Effector CD4-positive, alpha-beta T cell (primary cell): ENCODE results near the gene PTN.
"Not testable (repeated sequence)": the region's sequence is repeated elsewhere in the genome, so short reads cannot be mapped to it uniquely, and the experiment has no call there.

ENCODE experiments used
- DNase-seq: peaks from one replicate; pipeline ENCODE4 v3.0.0-alpha.2; 2020

Gene PTN

GRCh38 chr7:137258552-137258951, 85.0 kb downstream of the PTN start:
- no peak for DNase-seq

GRCh38 chr7:137254766-137255165, 88.8 kb downstream of the PTN start:
- DNase-seq, result no peak

- no peak for DNase-seq
Measured at GRCh38 chr7:137245890-137246289, 97.6 kb downstream of the PTN start.

GRCh38 chr7:137245186-137245585, 98.3 kb downstream of the PTN start:
- no peak for DNase-seq

- no peak for DNase-seq
Measured at GRCh38 chr7:137243741-137244140, 99.8 kb downstream of the PTN start.

- no peak for DNase-seq
Measured at GRCh38 chr7:137242616-137243015, 100.9 kb downstream of the PTN start.

- no peak for DNase-seq
Measured at GRCh38 chr7:137241655-137242360, 101.7 kb downstream of the PTN start.

- DNase-seq, result not testable (repeated sequence)
Measured at GRCh38 chr7:137239186-137239585, 104.3 kb downstream of the PTN start.

GRCh38 chr7:137235434-137235833, 108.1 kb downstream of the PTN start:
- DNase-seq, result no peak

GRCh38 chr7:137231167-137231566, 112.4 kb downstream of the PTN start:
- no peak for DNase-seq

GRCh38 chr7:137221467-137221866, 122.1 kb downstream of the PTN start:
- no peak for DNase-seq

- DNase-seq, result no peak
Measured at GRCh38 chr7:137213744-137214143, 129.8 kb downstream of the PTN start.

- DNase-seq, result no peak
Measured at GRCh38 chr7:137209151-137209817, 134.2 kb downstream of the PTN start.

- no peak for DNase-seq
Measured at GRCh38 chr7:137206770-137207169, 136.8 kb downstream of the PTN start.

- no peak for DNase-seq
Measured at GRCh38 chr7:137204246-137204645, 139.3 kb downstream of the PTN start.

GRCh38 chr7:137203351-137203750, 140.2 kb downstream of the PTN start:
- no peak for DNase-seq

GRCh38 chr7:137196648-137197047, 146.9 kb downstream of the PTN start:
- DNase-seq, result no peak

GRCh38 chr7:137195996-137196395, 147.5 kb downstream of the PTN start:
- no peak for DNase-seq

GRCh38 chr7:137181619-137182018, 161.9 kb downstream of the PTN start:
- DNase-seq, result not testable (repeated sequence)
